ENCODE data around the gene PLA2G4E. TPM values are rescaled to one million over a fixed set of nuclear protein-coding genes. Genes with fewer than 3 reads are reported as not detected.

PLA2G4E gene
- total and polyA plus RNA-seq, 2 experiments from 2014 or later: not detected

DNA sequence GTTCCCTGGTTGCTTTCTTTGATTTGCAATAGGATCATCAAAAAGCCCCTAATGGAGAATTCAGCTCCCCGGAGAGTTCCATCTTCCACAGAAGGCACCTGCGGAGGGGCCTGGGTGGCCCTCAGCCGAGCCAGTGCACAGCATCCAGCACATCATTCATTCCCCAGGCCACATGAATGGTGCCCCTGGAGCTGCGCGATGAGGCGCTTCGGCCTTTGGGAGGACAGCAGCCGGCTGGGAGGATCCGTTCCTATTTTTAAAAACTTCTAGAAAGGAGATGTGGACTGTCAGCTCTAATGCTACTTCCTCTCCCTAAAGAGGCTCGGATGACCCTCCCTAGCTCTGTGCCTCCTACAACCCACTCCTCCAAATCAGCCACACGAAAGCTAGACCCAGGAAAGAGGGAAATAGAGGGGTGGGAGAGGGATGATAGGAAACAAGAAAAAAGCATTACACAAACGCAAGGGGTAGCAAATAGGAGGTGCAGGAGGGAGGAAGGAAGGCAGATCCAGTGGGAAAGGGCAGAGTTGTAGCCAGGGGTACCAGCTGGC, 68.8 kb downstream of the PLA2G4E start:
- no peak overlapping the region for H3K27ac ChIP-seq (ENCODE audit: low read depth)
- H3K4me3 ChIP-seq: no peak overlapping the region
- TF ChIP-seq, protein P1, sequence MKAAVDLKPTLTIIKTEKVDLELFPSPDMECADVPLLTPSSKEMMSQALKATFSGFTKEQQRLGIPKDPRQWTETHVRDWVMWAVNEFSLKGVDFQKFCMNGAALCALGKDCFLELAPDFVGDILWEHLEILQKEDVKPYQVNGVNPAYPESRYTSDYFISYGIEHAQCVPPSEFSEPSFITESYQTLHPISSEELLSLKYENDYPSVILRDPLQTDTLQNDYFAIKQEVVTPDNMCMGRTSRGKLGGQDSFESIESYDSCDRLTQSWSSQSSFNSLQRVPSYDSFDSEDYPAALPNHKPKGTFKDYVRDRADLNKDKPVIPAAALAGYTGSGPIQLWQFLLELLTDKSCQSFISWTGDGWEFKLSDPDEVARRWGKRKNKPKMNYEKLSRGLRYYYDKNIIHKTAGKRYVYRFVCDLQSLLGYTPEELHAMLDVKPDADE (IDR thresholded peaks at IDR 0.05): no peak
- TF ChIP-seq ZNF331 (CRISPR knock-in tag; IDR thresholded peaks at IDR 0.05; ENCODE audit: low read depth) (no peak), EZH2 (IDR thresholded peaks at IDR 0.05; ENCODE audit: low read depth, unreplicated experiment) (no peak), STAT1 (IDR thresholded peaks at IDR 0.05; ENCODE audit: unreplicated experiment) (no peak), CREB1 (CRISPR knock-in tag; IDR thresholded peaks at IDR 0.05; ENCODE audit: low read depth) (no peak), POLR2AphosphoS5 (IDR thresholded peaks at IDR 0.05; ENCODE audit: low read depth) (no peak), JUNB (IDR thresholded peaks at IDR 0.05; ENCODE audit: unreplicated experiment) (no peak), NANOG (IDR thresholded peaks at IDR 0.05; ENCODE audit: borderline replicate concordance) (no peak), EZH2phosphoT487 (IDR thresholded peaks at IDR 0.05; ENCODE audit: unreplicated experiment) (no peak), ZNF114 (CRISPR knock-in tag; IDR thresholded peaks at IDR 0.05) (no peak)
- TF ChIP-seq, protein P2, sequence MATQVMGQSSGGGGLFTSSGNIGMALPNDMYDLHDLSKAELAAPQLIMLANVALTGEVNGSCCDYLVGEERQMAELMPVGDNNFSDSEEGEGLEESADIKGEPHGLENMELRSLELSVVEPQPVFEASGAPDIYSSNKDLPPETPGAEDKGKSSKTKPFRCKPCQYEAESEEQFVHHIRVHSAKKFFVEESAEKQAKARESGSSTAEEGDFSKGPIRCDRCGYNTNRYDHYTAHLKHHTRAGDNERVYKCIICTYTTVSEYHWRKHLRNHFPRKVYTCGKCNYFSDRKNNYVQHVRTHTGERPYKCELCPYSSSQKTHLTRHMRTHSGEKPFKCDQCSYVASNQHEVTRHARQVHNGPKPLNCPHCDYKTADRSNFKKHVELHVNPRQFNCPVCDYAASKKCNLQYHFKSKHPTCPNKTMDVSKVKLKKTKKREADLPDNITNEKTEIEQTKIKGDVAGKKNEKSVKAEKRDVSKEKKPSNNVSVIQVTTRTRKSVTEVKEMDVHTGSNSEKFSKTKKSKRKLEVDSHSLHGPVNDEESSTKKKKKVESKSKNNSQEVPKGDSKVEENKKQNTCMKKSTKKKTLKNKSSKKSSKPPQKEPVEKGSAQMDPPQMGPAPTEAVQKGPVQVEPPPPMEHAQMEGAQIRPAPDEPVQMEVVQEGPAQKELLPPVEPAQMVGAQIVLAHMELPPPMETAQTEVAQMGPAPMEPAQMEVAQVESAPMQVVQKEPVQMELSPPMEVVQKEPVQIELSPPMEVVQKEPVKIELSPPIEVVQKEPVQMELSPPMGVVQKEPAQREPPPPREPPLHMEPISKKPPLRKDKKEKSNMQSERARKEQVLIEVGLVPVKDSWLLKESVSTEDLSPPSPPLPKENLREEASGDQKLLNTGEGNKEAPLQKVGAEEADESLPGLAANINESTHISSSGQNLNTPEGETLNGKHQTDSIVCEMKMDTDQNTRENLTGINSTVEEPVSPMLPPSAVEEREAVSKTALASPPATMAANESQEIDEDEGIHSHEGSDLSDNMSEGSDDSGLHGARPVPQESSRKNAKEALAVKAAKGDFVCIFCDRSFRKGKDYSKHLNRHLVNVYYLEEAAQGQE (IDR thresholded peaks at IDR 0.05; ENCODE audit: unreplicated experiment): no peak
- TF ChIP-seq, protein P3, sequence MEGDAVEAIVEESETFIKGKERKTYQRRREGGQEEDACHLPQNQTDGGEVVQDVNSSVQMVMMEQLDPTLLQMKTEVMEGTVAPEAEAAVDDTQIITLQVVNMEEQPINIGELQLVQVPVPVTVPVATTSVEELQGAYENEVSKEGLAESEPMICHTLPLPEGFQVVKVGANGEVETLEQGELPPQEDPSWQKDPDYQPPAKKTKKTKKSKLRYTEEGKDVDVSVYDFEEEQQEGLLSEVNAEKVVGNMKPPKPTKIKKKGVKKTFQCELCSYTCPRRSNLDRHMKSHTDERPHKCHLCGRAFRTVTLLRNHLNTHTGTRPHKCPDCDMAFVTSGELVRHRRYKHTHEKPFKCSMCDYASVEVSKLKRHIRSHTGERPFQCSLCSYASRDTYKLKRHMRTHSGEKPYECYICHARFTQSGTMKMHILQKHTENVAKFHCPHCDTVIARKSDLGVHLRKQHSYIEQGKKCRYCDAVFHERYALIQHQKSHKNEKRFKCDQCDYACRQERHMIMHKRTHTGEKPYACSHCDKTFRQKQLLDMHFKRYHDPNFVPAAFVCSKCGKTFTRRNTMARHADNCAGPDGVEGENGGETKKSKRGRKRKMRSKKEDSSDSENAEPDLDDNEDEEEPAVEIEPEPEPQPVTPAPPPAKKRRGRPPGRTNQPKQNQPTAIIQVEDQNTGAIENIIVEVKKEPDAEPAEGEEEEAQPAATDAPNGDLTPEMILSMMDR (conservative IDR thresholded peaks at IDR 0.05; ENCODE audit: low read depth in 2 of 2): no peak
- TF ChIP-seq, protein P4, sequence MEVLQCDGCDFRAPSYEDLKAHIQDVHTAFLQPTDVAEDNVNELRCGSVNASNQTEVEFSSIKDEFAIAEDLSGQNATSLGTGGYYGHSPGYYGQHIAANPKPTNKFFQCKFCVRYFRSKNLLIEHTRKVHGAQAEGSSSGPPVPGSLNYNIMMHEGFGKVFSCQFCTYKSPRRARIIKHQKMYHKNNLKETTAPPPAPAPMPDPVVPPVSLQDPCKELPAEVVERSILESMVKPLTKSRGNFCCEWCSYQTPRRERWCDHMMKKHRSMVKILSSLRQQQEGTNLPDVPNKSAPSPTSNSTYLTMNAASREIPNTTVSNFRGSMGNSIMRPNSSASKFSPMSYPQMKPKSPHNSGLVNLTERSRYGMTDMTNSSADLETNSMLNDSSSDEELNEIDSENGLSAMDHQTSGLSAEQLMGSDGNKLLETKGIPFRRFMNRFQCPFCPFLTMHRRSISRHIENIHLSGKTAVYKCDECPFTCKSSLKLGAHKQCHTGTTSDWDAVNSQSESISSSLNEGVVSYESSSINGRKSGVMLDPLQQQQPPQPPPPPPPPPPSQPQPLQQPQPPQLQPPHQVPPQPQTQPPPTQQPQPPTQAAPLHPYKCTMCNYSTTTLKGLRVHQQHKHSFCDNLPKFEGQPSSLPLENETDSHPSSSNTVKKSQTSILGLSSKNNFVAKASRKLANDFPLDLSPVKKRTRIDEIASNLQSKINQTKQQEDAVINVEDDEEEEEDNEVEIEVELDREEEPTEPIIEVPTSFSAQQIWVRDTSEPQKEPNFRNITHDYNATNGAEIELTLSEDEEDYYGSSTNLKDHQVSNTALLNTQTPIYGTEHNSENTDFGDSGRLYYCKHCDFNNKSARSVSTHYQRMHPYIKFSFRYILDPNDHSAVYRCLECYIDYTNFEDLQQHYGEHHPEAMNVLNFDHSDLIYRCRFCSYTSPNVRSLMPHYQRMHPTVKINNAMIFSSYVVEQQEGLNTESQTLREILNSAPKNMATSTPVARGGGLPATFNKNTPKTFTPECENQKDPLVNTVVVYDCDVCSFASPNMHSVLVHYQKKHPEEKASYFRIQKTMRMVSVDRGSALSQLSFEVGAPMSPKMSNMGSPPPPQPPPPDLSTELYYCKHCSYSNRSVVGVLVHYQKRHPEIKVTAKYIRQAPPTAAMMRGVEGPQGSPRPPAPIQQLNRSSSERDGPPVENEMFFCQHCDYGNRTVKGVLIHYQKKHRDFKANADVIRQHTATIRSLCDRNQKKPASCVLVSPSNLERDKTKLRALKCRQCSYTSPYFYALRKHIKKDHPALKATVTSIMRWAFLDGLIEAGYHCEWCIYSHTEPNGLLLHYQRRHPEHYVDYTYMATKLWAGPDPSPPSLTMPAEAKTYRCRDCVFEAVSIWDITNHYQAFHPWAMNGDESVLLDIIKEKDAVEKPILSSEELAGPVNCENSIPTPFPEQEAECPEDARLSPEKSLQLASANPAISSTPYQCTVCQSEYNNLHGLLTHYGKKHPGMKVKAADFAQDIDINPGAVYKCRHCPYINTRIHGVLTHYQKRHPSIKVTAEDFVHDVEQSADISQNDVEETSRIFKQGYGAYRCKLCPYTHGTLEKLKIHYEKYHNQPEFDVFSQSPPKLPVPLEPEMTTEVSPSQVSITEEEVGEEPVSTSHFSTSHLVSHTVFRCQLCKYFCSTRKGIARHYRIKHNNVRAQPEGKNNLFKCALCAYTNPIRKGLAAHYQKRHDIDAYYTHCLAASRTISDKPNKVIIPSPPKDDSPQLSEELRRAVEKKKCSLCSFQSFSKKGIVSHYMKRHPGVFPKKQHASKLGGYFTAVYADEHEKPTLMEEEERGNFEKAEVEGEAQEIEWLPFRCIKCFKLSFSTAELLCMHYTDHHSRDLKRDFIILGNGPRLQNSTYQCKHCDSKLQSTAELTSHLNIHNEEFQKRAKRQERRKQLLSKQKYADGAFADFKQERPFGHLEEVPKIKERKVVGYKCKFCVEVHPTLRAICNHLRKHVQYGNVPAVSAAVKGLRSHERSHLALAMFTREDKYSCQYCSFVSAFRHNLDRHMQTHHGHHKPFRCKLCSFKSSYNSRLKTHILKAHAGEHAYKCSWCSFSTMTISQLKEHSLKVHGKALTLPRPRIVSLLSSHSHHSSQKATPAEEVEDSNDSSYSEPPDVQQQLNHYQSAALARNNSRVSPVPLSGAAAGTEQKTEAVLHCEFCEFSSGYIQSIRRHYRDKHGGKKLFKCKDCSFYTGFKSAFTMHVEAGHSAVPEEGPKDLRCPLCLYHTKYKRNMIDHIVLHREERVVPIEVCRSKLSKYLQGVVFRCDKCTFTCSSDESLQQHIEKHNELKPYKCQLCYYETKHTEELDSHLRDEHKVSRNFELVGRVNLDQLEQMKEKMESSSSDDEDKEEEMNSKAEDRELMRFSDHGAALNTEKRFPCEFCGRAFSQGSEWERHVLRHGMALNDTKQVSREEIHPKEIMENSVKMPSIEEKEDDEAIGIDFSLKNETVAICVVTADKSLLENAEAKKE (CRISPR knock-in tag; IDR thresholded peaks at IDR 0.05): no peak
- H4K20me1 ChIP-seq (replicated peaks; ENCODE audit: insufficient read depth): peaks cover 33% of the 10 kb centered on the region
- H2AFZ ChIP-seq: no peak overlapping the region
- no peaks in the 10 kb centered on the region for H3K27me3 ChIP-seq (ENCODE audit: insufficient read depth)
- H3K9me3 Mint-ChIP-seq: no peaks in the 10 kb centered on the region
- peaks cover 37% of the 10 kb centered on the region for H3K79me2 ChIP-seq (replicated peaks; ENCODE audit: insufficient read depth)
- H3K4me2 ChIP-seq: no peak overlapping the region
- H3K27ac Mint-ChIP-seq: no peak overlapping the region; the same call in 1 of the 2 replicates
- H3K4me3 Mint-ChIP-seq: no peak overlapping the region
- no peaks in the 10 kb centered on the region for H3F3A ChIP-seq (replicated peaks; ENCODE audit: low read depth)
- H3K9me2 ChIP-seq (ENCODE audit: insufficient read depth): no peaks in the 10 kb centered on the region
- peaks cover 12% of the 10 kb centered on the region for H3K4me1 ChIP-seq (ENCODE audit: insufficient read depth)
- peaks cover 9% of the 10 kb centered on the region for H3K36me3 ChIP-seq (ENCODE audit: insufficient read depth)
- peaks cover 12% of the 10 kb centered on the region for H3K27me3 Mint-ChIP-seq (ENCODE audit: insufficient read depth, low read depth, poor library complexity)
- H3K36me3 Mint-ChIP-seq (ENCODE audit: low read depth): peaks cover 24% of the 10 kb centered on the region
- ATAC-seq (no peak), DNase-seq (ENCODE audit: low spot score) (no peak)
- peaks cover 23% of the 10 kb centered on the region; the same call in 2 of the 3 replicates for H3K4me1 Mint-ChIP-seq
